ENCODE data around the gene THBD. TPM values are rescaled to one million over a fixed set of nuclear protein-coding genes. Genes with fewer than 3 reads are reported as not detected.

The THBD gene
- total and polyA plus RNA-seq, 9 of the 15 experiments (the other 6 are each of a cell fraction or from before 2014, with no cell fraction given): 0.07 to 0.49 (median 0.33) TPM

- TF ChIP-seq NR2C2 (CRISPR knock-in tag; IDR thresholded peaks at IDR 0.05): no peak
- peak; percentile 42 for TF ChIP-seq NR2C2 (tag; IDR thresholded peaks at IDR 0.05)
- TF ChIP-seq CXXC5 (CRISPR knock-in tag; IDR thresholded peaks at IDR 0.05): peak; percentile 44
- TF ChIP-seq TGIF2 (CRISPR knock-in tag; IDR thresholded peaks at IDR 0.05): no peak
- TF ChIP-seq SMAD4 (CRISPR knock-in tag; conservative IDR thresholded peaks at IDR 0.05): 0 out of 2 replicates have a peak, but pooled peaks have one; percentile 13
- 0 out of 2 replicates have a peak, but pooled peaks have one; percentile 31 for TF ChIP-seq ELF1 (tag; IDR thresholded peaks at IDR 0.05)
- TF ChIP-seq RHOXF2B (CRISPR knock-in tag; conservative IDR thresholded peaks at IDR 0.05): no peak
- TF ChIP-seq ZNF408 (CRISPR knock-in tag; IDR thresholded peaks at IDR 0.05; ENCODE audit: low read depth): no peak
- peak; percentile 57 to 75; a peak in 3 of 4 replicates for TF ChIP-seq MNT (conservative IDR thresholded peaks at IDR 0.05)
- peak; percentile 26; the same call in 1 of the 2 replicates for TF ChIP-seq BCOR (IDR thresholded peaks at IDR 0.05)
- TF ChIP-seq VEZF1 (CRISPR knock-in tag; IDR thresholded peaks at IDR 0.05): peak; percentile 46; the same call in 1 of the 2 replicates
- TF ChIP-seq ZNF384 (IDR thresholded peaks at IDR 0.05; ENCODE audit: low read depth, low read length): peak; percentile 13; the same call in 1 of the 2 replicates
- no peak for TF ChIP-seq NELFE (IDR thresholded peaks at IDR 0.05; ENCODE audit: insufficient read depth, insufficient read length)
- TF ChIP-seq HNRNPL (IDR thresholded peaks at IDR 0.05; ENCODE audit: low read depth, low read length): no peak
Observed at GRCh38 chr20:23091721-23092383, 42.4 kb upstream of the THBD start (continued).
